Activated CD4-positive, alpha-beta T cell treated with anti-CD3 and anti-CD28 coated beads, Interleukin-2, amount 10 ng/mL, durations not matched to agents 7 days and 5 days (primary cell): Measurements from ENCODE around the gene CFAP65. TPM values are rescaled to one million over a fixed set of nuclear protein-coding genes. Genes with fewer than 3 reads are reported as not detected.

Experiments used
- CTCF ChIA-PET: fragments of 350-600 bp; sonication (Branson Sonifier 250); formaldehyde crosslinking; loops from one replicate; lab custom pipeline; 2021; ENCODE audit warnings: antibody characterized with exemption; lab: Charles Lee
- POLR2A ChIA-PET: fragments of 350-600 bp; sonication (Branson Sonifier 250); formaldehyde crosslinking; loops from one replicate; lab custom pipeline; 2021; ENCODE audit warnings: antibody characterized with exemption; lab: Charles Lee
- DNase-seq: peaks from one replicate; pipeline ENCODE4 v3.0.0-alpha.2; 2020
- H3K27ac Mint-ChIP-seq: one replicate; pipeline ENCODE4 v1.8.0; 2021; ENCODE audit warnings: mild to moderate bottlenecking, moderate library complexity, mixed read lengths
- H3K27me3 Mint-ChIP-seq: one replicate; pipeline ENCODE4 v1.8.0; 2021; ENCODE audit warnings: mixed read lengths
- H3K36me3 Mint-ChIP-seq: one replicate; pipeline ENCODE4 v1.8.0; 2021; ENCODE audit warnings: low read depth, mixed read lengths
- H3K4me1 Mint-ChIP-seq: one replicate; pipeline ENCODE4 v1.8.0; 2021; ENCODE audit warnings: mixed read lengths
- H3K4me3 Mint-ChIP-seq: one replicate; pipeline ENCODE4 v1.8.0; 2021; ENCODE audit warnings: mild to moderate bottlenecking, moderate library complexity, mixed read lengths
- H3K9me3 Mint-ChIP-seq: one replicate; pipeline ENCODE4 v1.8.0; 2021; ENCODE audit warnings: mixed read lengths
- total RNA-seq, 2 experiments: library from RNA; stranded (reverse); gene quantifications; one replicate each; pipeline ENCODE4 v1.2.3, GENCODE V29; 2021

The CFAP65 gene
- total RNA-seq: not detected

GRCh38 chr2:219041252-219041651, at the start of gene CFAP65:
CFAP65 (minus strand) TSS chr2:219041516; CDS start chr2:219039048, 2,468 bp downstream.
- POLR2A ChIA-PET: no interaction called here
- H3K27ac Mint-ChIP-seq: no peak within 1 kb of the TSS
- H3K36me3 Mint-ChIP-seq: no peaks in the 10 kb centered on the region
- CTCF ChIA-PET: interaction anchor here (1.0 to 2.1 kb wide), 4 partner anchors 12 to 253 kb away, joined by 3 to 10 read pairs (median 4); no protein-coding TSS in a partner anchor
- H3K4me3 Mint-ChIP-seq: peak within 1 kb of the TSS; percentile 23
- H3K4me1 Mint-ChIP-seq: peaks cover 4% of the 10 kb centered on the region
- H3K27me3 Mint-ChIP-seq: peaks cover 45% of the 10 kb centered on the region
- DNase-seq: peak; percentile 47
- no peaks in the 10 kb centered on the region for H3K9me3 Mint-ChIP-seq

- ChIA-PET POLR2A (no interaction called here), CTCF (interaction anchor here (0.7 to 1.3 kb wide), 4 partner anchors 8 to 111 kb away, joined by 3 read pairs; no protein-coding TSS in a partner anchor)
- no peaks in the 10 kb centered on the region for H3K36me3 Mint-ChIP-seq
- H3K27me3 Mint-ChIP-seq: no peaks in the 10 kb centered on the region
- H3K27ac Mint-ChIP-seq: no peak overlapping the region
- no peak for DNase-seq
- no peak overlapping the region for H3K4me3 Mint-ChIP-seq
- H3K9me3 Mint-ChIP-seq: no peaks in the 10 kb centered on the region
- peaks cover under 1% of the 10 kb centered on the region for H3K4me1 Mint-ChIP-seq
These were observed 49.4 kb upstream of the CFAP65 start for GRCh38 chr2:219090436-219091299.

GRCh38 chr2:219089330-219089729, 48.0 kb upstream of the CFAP65 start:
- no peaks in the 10 kb centered on the region for H3K9me3 Mint-ChIP-seq
- H3K4me3 Mint-ChIP-seq: no peak overlapping the region
- no peaks in the 10 kb centered on the region for H3K36me3 Mint-ChIP-seq
- DNase-seq: no peak
- CTCF ChIA-PET: interaction anchor here (2.2 kb wide), 1 partner anchor 15 kb away, joined by 9 read pairs; no protein-coding TSS in a partner anchor
- H3K27ac Mint-ChIP-seq: no peak overlapping the region
- no peaks in the 10 kb centered on the region for H3K27me3 Mint-ChIP-seq
- POLR2A ChIA-PET: no interaction called here
- peaks cover 12% of the 10 kb centered on the region for H3K4me1 Mint-ChIP-seq

GRCh38 chr2:219087848-219088247, 46.5 kb upstream of the CFAP65 start:
- Mint-ChIP-seq H3K4me1 (peaks cover 12% of the 10 kb centered on the region), H3K4me3 (no peak overlapping the region), H3K9me3 (no peaks in the 10 kb centered on the region), H3K36me3 (no peaks in the 10 kb centered on the region), H3K27ac (no peak overlapping the region), H3K27me3 (no peaks in the 10 kb centered on the region)
- no peak for DNase-seq
- CTCF ChIA-PET: interaction anchor here (0.7 to 2.2 kb wide), 2 partner anchors 16 to 23 kb away, joined by 3 to 9 read pairs; no protein-coding TSS in a partner anchor
- POLR2A ChIA-PET: interaction anchor here (0.5 kb wide), 1 partner anchor 854 kb away, joined by 4 read pairs; no protein-coding TSS in a partner anchor

GRCh38 chr2:219087361-219087760, 46.0 kb upstream of the CFAP65 start:
- Mint-ChIP-seq H3K4me3 (no peak overlapping the region), H3K9me3 (no peaks in the 10 kb centered on the region), H3K4me1 (peaks cover 12% of the 10 kb centered on the region), H3K27ac (no peak overlapping the region), H3K36me3 (no peaks in the 10 kb centered on the region), H3K27me3 (no peaks in the 10 kb centered on the region)
- ChIA-PET CTCF (interaction anchor here (0.7 to 1.2 kb wide), 3 partner anchors 12 to 24 kb away, joined by 3 read pairs; no protein-coding TSS in a partner anchor), POLR2A (interaction anchor here (0.5 kb wide), 1 partner anchor 854 kb away, joined by 4 read pairs; no protein-coding TSS in a partner anchor)
- DNase-seq: no peak

- CTCF ChIA-PET: interaction anchor here (0.5 to 2.4 kb wide), 4 partner anchors 18 to 125 kb away, joined by 3 to 5 read pairs (median 4); no protein-coding TSS in a partner anchor
- POLR2A ChIA-PET: no interaction called here
- H3K27ac Mint-ChIP-seq: no peak overlapping the region
- no peaks in the 10 kb centered on the region for H3K9me3 Mint-ChIP-seq
- no peaks in the 10 kb centered on the region for H3K27me3 Mint-ChIP-seq
- no peak overlapping the region for H3K4me3 Mint-ChIP-seq
- peaks cover 12% of the 10 kb centered on the region for H3K4me1 Mint-ChIP-seq
- H3K36me3 Mint-ChIP-seq: no peaks in the 10 kb centered on the region
- DNase-seq: no peak
These were observed 44.9 kb upstream of the CFAP65 start for GRCh38 chr2:219086196-219086595.

- no peaks in the 10 kb centered on the region for H3K36me3 Mint-ChIP-seq
These were observed 43.5 kb upstream of the CFAP65 start for GRCh38 chr2:219084791-219085190.

GRCh38 chr2:219082332-219082958, 41.1 kb upstream of the CFAP65 start:
- no peaks in the 10 kb centered on the region for H3K36me3 Mint-ChIP-seq

More at GRCh38 chr2:219084791-219085190, 43.5 kb upstream of the CFAP65 start:
- H3K27ac Mint-ChIP-seq: no peak overlapping the region
- no peaks in the 10 kb centered on the region for H3K27me3 Mint-ChIP-seq
- ChIA-PET CTCF (interaction anchor here (0.5 to 2.4 kb wide), 6 partner anchors 11 to 136 kb away, joined by 3 to 5 read pairs (median 3); no protein-coding TSS in a partner anchor), POLR2A (no interaction called here)
- DNase-seq: no peak
- H3K4me1 Mint-ChIP-seq: peaks cover 12% of the 10 kb centered on the region
- no peaks in the 10 kb centered on the region for H3K9me3 Mint-ChIP-seq
- H3K4me3 Mint-ChIP-seq: no peak overlapping the region

GRCh38 chr2:219081701-219082331, 40.5 kb upstream of the CFAP65 start:
- Mint-ChIP-seq H3K4me1 (peaks cover 12% of the 10 kb centered on the region), H3K27ac (no peak overlapping the region), H3K9me3 (no peaks in the 10 kb centered on the region), H3K36me3 (peaks cover 3% of the 10 kb centered on the region), H3K4me3 (no peak overlapping the region), H3K27me3 (no peaks in the 10 kb centered on the region)
- no peak for DNase-seq
- ChIA-PET POLR2A (interaction anchor here (0.6 kb wide), 1 partner anchor 400 kb away, joined by 3 read pairs; no protein-coding TSS in a partner anchor), CTCF (interaction anchor here (1.3 kb wide), 1 partner anchor 9 kb away, joined by 3 read pairs; no protein-coding TSS in a partner anchor)

More at GRCh38 chr2:219082332-219082958, 41.1 kb upstream of the CFAP65 start:
- no peak for DNase-seq
- H3K4me1 Mint-ChIP-seq: peaks cover 12% of the 10 kb centered on the region
- no peak overlapping the region for H3K27ac Mint-ChIP-seq
- no peaks in the 10 kb centered on the region for H3K27me3 Mint-ChIP-seq
- ChIA-PET CTCF (interaction anchor here (1.3 kb wide), 1 partner anchor 9 kb away, joined by 3 read pairs; no protein-coding TSS in a partner anchor), POLR2A (interaction anchor here (0.6 kb wide), 1 partner anchor 400 kb away, joined by 3 read pairs; no protein-coding TSS in a partner anchor)
- H3K9me3 Mint-ChIP-seq: no peaks in the 10 kb centered on the region
- no peak overlapping the region for H3K4me3 Mint-ChIP-seq

- POLR2A ChIA-PET: no interaction called here
- H3K4me3 Mint-ChIP-seq: no peak overlapping the region
These were observed 39.8 kb upstream of the CFAP65 start for GRCh38 chr2:219081096-219081495.

GRCh38 chr2:219079417-219079816, 38.1 kb upstream of the CFAP65 start:
- ChIA-PET POLR2A (no interaction called here), CTCF (interaction anchor here (0.6 to 3.1 kb wide), 4 partner anchors 11 to 21 kb away, joined by 3 to 9 read pairs (median 3); no protein-coding TSS in a partner anchor)
- no peaks in the 10 kb centered on the region for H3K27me3 Mint-ChIP-seq
- no peak overlapping the region for H3K4me3 Mint-ChIP-seq
- H3K4me1 Mint-ChIP-seq: no peaks in the 10 kb centered on the region
- peaks cover 10% of the 10 kb centered on the region for H3K36me3 Mint-ChIP-seq
- no peak for DNase-seq
- no peak overlapping the region for H3K27ac Mint-ChIP-seq
- no peaks in the 10 kb centered on the region for H3K9me3 Mint-ChIP-seq

More at GRCh38 chr2:219081096-219081495, 39.8 kb upstream of the CFAP65 start:
- no peak for DNase-seq
- CTCF ChIA-PET: interaction anchor here (0.8 to 3.1 kb wide), 2 partner anchors 22 to 214 kb away, joined by 4 to 9 read pairs; no protein-coding TSS in a partner anchor
- peaks cover 6% of the 10 kb centered on the region for H3K36me3 Mint-ChIP-seq
- H3K27me3 Mint-ChIP-seq: no peaks in the 10 kb centered on the region
- peaks cover 12% of the 10 kb centered on the region for H3K4me1 Mint-ChIP-seq
- H3K27ac Mint-ChIP-seq: no peak overlapping the region
- no peaks in the 10 kb centered on the region for H3K9me3 Mint-ChIP-seq

GRCh38 chr2:219078951-219079350, 37.6 kb upstream of the CFAP65 start:
- ChIA-PET POLR2A (no interaction called here), CTCF (interaction anchor here (0.6 to 3.1 kb wide), 5 partner anchors 11 to 77 kb away, joined by 3 to 9 read pairs (median 3); no protein-coding TSS in a partner anchor)
- Mint-ChIP-seq H3K4me3 (no peak overlapping the region), H3K4me1 (no peaks in the 10 kb centered on the region), H3K9me3 (no peaks in the 10 kb centered on the region), H3K27ac (no peak overlapping the region), H3K27me3 (no peaks in the 10 kb centered on the region), H3K36me3 (peaks cover 10% of the 10 kb centered on the region)
- no peak for DNase-seq
